Glomerular endothelial cell (primary cell): ENCODE results near the gene FBLN2. TPM values are rescaled to one million over a fixed set of nuclear protein-coding genes. Genes with fewer than 3 reads are reported as not detected.
"Not testable (repeated sequence)": the region's sequence is repeated elsewhere in the genome, so short reads cannot be mapped to it uniquely, and the experiment has no call there.

ENCODE experiments used
- DNase-seq: peaks from one replicate; pipeline ENCODE4 v3.0.0-alpha.2; 2011; ENCODE audit warnings: low read depth, low spot score; ENCODE audit errors: extremely low read depth
- total RNA-seq: library from RNA; depleted of rRNA; stranded (reverse); fragments of >200 nt; gene quantifications from 2 replicates; pipeline ENCODE4 v1.2.3, GENCODE V29; 2015

FBLN2 gene
- total RNA-seq, 1 donor from 2014 or later: 14.2 TPM

- DNase-seq: no peak
Measured at GRCh38 chr3:13544951-13545651, 3.8 kb upstream of the FBLN2 start.

GRCh38 chr3:13545952-13546454 is 2.9 kb upstream of the FBLN2 start:
- no peak for DNase-seq

- DNase-seq: no peak
Measured at GRCh38 chr3:13546667-13547171, 2.2 kb upstream of the FBLN2 start.

GRCh38 chr3:13547591-13548371 is 1.1 kb upstream of the FBLN2 start:
- DNase-seq: no peak

GRCh38 chr3:13549623-13550422 is 898 bp downstream of the FBLN2 start:
- no peak for DNase-seq

GRCh38 chr3:13550423-13550690 is 1.4 kb downstream of the FBLN2 start:
- no peak for DNase-seq

- no peak for DNase-seq
Measured at GRCh38 chr3:13550791-13551360, 2.0 kb downstream of the FBLN2 start.

- DNase-seq: no peak
Measured at GRCh38 chr3:13552857-13553652, 4.1 kb downstream of the FBLN2 start.

GRCh38 chr3:13553686-13554085 is 4.8 kb downstream of the FBLN2 start:
- DNase-seq: no peak

- DNase-seq: no peak
Measured at GRCh38 chr3:13555753-13556152, 6.8 kb downstream of the FBLN2 start.

- DNase-seq: no peak
Measured at GRCh38 chr3:13556207-13556606, 7.3 kb downstream of the FBLN2 start.

- no peak for DNase-seq
Measured at GRCh38 chr3:13556917-13557316, 8.0 kb downstream of the FBLN2 start.

GRCh38 chr3:13557417-13557816 is 8.5 kb downstream of the FBLN2 start:
- no peak for DNase-seq

- no peak for DNase-seq
Measured at GRCh38 chr3:13557926-13558325, 9.0 kb downstream of the FBLN2 start.

GRCh38 chr3:13558651-13559050 is 9.7 kb downstream of the FBLN2 start:
- DNase-seq: no peak

- DNase-seq: no peak
Measured at GRCh38 chr3:13559764-13560525, 11.0 kb downstream of the FBLN2 start.

GRCh38 chr3:13561376-13561775 is 12.5 kb downstream of the FBLN2 start:
- no peak for DNase-seq

- DNase-seq: no peak
Measured at GRCh38 chr3:13561967-13562366, 13.0 kb downstream of the FBLN2 start.

- not testable (repeated sequence) for DNase-seq
Measured at GRCh38 chr3:13562421-13562820, 13.5 kb downstream of the FBLN2 start.
